Glutamatergic neuron (in vitro differentiated cells): ENCODE measurements around the gene INPP4B. TPM values are rescaled to one million over a fixed set of nuclear protein-coding genes. Genes with fewer than 3 reads are reported as not detected.

Experiments used
- DNase-seq: peaks from one replicate; pipeline ENCODE4 v3.0.0; 2022
- H3K27ac Mint-ChIP-seq: one replicate; pipeline ENCODE4 v1.8.0; 2020; ENCODE audit warnings: mild to moderate bottlenecking, mixed read lengths, inconsistent platforms; ENCODE audit not compliant: unreplicated experiment
- H3K27me3 Mint-ChIP-seq: one replicate; pipeline ENCODE4 v1.8.0; 2020; ENCODE audit warnings: mild to moderate bottlenecking, moderate library complexity, mixed read lengths, inconsistent platforms; ENCODE audit not compliant: unreplicated experiment
- H3K36me3 Mint-ChIP-seq: one replicate; pipeline ENCODE4 v1.8.0; 2020; ENCODE audit warnings: mild to moderate bottlenecking, mixed read lengths, inconsistent platforms; ENCODE audit not compliant: unreplicated experiment
- H3K4me1 Mint-ChIP-seq: one replicate; pipeline ENCODE4 v1.8.0; 2020; ENCODE audit warnings: mild to moderate bottlenecking, low read depth, mixed read lengths, inconsistent platforms; ENCODE audit not compliant: unreplicated experiment
- H3K4me3 Mint-ChIP-seq: one replicate; pipeline ENCODE4 v1.8.0; 2020; ENCODE audit warnings: mild to moderate bottlenecking, mixed read lengths, inconsistent platforms; ENCODE audit not compliant: unreplicated experiment
- H3K9me3 Mint-ChIP-seq: one replicate; pipeline ENCODE4 v1.8.0; 2020; ENCODE audit warnings: mild to moderate bottlenecking, moderate library complexity, mixed read lengths, inconsistent platforms; ENCODE audit not compliant: unreplicated experiment
- total RNA-seq: library from RNA; stranded (reverse); fragmentation: NEBNext Ultra II Directional; extraction: Animal tissue kit (Norgen Biotek cat#: 25700); gene quantifications from one replicate; pipeline ENCODE4 v1.2.1, GENCODE V29; 2021; ENCODE audit not compliant: unreplicated experiment
- TF ChIP-seq, protein P1 (sequence below): fragments of 200-600 bp; sonication (generic); IDR thresholded peaks from one replicate; pipeline ENCODE4 v1.5.0; 2021; ENCODE audit not compliant: partially characterized antibody, unreplicated experiment

INPP4B gene
- total RNA-seq, 1 donor from 2014 or later = 2.4 TPM

DNA sequence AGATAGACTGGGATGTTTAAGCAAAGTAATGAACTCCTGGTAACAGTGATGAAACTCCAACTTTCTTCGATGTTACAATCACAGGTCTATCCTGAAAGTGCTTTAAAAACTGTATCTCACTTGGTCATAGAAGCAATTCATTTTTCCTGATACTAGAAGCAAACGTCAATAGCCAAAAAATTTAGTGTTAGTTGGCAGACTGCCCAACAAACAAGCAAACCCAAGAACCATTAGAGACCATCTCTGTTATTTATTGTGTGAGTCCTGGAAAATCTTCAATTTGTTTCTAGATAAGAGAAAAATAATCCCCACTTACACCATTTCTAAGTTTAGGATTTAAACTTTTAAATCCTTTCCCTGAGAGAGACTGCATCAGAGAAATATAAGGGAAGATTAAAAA is 553.9 kb downstream of the INPP4B start:
- no peak for DNase-seq
- Mint-ChIP-seq H3K9me3 (peaks cover 3% of the 10 kb centered on the region), H3K27me3 (no peaks in the 10 kb centered on the region), H3K4me3 (no peak overlapping the region), H3K36me3 (no peaks in the 10 kb centered on the region), H3K27ac (no peak overlapping the region), H3K4me1 (no peaks in the 10 kb centered on the region)
- TF ChIP-seq, protein P1, sequence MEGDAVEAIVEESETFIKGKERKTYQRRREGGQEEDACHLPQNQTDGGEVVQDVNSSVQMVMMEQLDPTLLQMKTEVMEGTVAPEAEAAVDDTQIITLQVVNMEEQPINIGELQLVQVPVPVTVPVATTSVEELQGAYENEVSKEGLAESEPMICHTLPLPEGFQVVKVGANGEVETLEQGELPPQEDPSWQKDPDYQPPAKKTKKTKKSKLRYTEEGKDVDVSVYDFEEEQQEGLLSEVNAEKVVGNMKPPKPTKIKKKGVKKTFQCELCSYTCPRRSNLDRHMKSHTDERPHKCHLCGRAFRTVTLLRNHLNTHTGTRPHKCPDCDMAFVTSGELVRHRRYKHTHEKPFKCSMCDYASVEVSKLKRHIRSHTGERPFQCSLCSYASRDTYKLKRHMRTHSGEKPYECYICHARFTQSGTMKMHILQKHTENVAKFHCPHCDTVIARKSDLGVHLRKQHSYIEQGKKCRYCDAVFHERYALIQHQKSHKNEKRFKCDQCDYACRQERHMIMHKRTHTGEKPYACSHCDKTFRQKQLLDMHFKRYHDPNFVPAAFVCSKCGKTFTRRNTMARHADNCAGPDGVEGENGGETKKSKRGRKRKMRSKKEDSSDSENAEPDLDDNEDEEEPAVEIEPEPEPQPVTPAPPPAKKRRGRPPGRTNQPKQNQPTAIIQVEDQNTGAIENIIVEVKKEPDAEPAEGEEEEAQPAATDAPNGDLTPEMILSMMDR = no peak

DNA sequence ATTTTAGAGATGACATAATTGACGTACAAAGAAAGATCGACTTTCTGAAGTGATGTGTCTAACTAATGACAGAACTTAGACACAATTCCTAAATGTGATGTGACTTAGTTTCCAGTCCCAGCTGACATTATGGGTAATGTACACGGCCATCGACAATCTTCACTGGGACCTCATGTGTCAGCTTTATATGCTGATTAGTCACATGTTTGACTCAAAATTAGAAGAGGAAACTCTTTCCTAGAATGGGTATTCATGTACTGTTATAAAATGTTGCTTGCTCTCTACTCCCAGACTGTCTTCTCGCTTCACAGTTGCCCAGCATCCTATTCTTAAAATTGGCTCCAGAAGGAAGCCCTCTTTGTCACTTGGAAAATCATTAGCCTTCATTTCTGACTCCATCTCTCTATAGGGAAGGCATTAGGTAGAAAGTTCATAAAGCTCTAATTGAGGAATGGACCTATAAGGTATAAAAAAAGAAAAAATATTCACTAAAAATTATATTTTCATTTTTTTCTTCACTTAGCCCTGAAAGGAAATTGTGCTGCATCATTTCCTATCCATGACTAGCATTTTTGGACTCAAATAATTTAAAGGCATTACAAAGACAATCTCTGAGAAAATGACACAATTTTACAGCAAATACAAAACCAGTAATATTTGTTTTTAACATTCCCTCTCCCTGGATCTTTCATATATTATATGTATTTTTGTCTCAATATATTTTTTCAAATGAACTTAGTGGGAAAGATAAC is 554.6 kb downstream of the INPP4B start:
- Mint-ChIP-seq H3K36me3 (no peaks in the 10 kb centered on the region), H3K9me3 (peaks cover 3% of the 10 kb centered on the region), H3K4me3 (no peak overlapping the region), H3K27me3 (no peaks in the 10 kb centered on the region), H3K4me1 (no peaks in the 10 kb centered on the region), H3K27ac (no peak overlapping the region)
- TF ChIP-seq, protein P1 = no peak
- DNase-seq = no peak

DNA sequence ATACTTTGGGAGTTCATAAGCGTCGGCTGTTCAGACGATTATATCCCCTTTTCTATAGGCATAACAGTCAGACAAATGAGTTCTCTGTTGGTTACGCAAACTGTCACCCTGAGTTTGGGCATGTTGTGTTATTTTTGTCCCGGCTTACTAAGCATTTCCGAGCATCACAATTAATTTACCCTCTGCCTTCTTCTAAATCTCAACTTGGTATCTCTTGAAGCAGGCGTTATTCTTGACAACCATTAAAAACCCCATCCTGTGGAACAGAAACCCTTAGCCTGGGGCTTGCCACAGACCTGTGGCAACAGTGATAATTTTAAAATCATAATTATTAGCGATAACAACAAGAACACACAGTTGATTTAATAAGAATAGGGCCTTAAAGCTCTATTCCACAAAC is 558.7 kb downstream of the INPP4B start:
- Mint-ChIP-seq H3K9me3 (no peaks in the 10 kb centered on the region), H3K36me3 (no peaks in the 10 kb centered on the region), H3K4me1 (no peaks in the 10 kb centered on the region), H3K4me3 (no peak overlapping the region), H3K27ac (no peak overlapping the region), H3K27me3 (no peaks in the 10 kb centered on the region)
- no peak for DNase-seq
- TF ChIP-seq, protein P1 = no peak

DNA sequence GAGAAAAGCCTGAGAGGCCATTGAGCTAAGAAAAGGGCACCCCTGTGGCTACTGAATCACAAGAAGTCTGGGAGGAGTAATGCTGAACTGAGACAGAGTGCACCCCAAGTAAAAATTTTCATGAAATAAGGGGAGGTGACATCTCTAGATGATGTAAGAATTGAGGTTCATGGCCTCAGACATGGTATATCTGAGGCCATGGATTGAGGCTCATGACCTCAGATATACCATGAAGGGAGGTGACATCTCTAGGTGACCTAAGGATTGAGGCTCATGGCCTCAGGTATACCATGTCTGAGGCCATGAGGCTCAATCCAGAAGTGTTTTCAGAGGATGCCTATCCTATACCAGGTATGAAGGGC is 560.9 kb downstream of the INPP4B start:
- no peak overlapping the region for H3K27ac Mint-ChIP-seq
- no peaks in the 10 kb centered on the region for H3K4me1 Mint-ChIP-seq
- TF ChIP-seq, protein P1 = no peak
- no peaks in the 10 kb centered on the region for H3K36me3 Mint-ChIP-seq
- no peak for DNase-seq
- no peak overlapping the region for H3K4me3 Mint-ChIP-seq
- no peaks in the 10 kb centered on the region for H3K9me3 Mint-ChIP-seq
- peaks cover 1% of the 10 kb centered on the region for H3K27me3 Mint-ChIP-seq

DNA sequence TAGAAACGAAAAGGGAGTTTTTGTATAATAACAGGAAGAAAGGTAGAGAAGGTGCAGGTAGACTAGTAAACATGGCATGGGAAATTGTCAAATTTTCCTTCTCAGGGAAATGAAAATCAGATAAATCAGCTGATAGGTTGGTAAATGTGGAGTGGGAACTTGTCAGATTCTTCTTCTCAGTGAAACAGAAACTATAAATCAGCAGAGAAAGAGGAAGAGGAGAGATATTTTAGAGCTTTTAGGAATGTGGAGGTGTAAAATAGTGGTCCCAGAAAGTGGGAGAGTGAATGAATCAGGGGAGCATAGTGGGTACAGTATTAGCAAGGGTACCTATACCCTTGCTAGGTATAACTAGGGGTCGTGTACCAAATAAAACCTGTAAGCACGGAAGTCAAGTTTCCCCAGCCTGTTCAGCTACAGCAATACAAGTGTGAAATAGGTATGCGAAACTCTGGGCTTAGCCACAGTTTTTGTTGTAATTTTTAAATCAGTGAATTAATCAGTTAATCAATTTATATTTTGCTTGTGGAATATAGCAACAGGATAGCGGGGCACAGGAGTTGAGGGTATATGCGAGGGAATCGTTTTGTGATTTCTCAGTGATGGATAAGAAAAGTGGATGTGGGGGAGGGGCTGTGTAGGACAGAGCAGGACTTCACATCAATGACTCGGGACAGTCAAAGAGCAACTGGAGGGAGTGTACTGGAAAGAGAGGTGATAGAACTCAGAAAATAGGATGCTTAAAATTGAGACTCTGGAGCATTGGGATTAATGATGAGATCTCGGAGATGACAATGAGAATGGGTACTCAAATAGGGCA is 561.5 kb downstream of the INPP4B start:
- no peak for DNase-seq

More for the DNA sequence above, 561.5 kb downstream of the INPP4B start:
- Mint-ChIP-seq H3K36me3 (no peaks in the 10 kb centered on the region), H3K9me3 (no peaks in the 10 kb centered on the region), H3K4me1 (no peaks in the 10 kb centered on the region), H3K27me3 (peaks cover 1% of the 10 kb centered on the region), H3K4me3 (no peak overlapping the region), H3K27ac (no peak overlapping the region)
- TF ChIP-seq, protein P1 = no peak
